Measurements from ENCODE around the gene PIWIL1.

The PIWIL1 gene

DNA sequence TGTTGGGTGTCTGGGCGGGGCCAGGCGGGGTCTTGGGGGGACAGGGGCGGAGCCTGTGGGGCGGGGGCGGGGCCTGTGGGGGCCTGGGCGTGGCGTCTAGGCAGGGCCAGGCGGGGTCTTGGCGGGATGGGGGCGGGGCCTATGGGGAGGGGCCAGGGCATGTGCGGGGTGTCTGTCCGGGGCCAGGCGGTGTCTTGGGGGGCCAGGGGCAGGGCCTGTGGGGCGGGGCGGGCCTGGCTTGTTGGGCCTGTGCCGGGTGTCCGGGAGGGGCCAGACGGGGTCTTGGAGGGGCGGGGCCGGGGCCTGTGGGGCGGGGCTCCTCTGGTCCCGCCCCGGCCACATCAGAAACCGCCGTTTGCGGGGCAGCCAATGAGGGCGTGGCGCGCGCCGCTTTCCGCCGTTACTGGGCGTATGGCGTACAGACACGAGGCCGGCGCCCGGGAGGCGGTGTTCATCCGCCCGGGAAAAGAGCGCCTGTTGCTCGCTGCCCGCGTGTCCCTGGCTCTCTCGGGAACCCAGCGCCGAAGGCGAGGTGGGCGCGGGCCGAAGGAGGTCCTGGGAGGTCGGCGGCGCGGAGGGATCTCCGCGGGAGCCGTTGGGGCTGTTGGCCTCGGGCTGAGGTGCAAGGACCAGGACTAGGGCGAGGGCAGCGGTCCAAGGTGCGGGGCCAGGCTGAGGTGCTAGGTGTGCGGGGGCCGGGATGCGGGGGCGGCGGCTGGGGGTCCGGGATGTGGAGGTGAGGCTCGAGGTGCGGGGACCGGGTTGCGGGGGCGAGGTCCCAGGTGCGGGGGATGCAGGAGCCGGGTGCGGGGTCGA lies at the start of gene PIWIL1:
Gene PIWIL1 (plus strand): TSS at position 400 of the 816 bp plus-strand sequence. CDS start 4,705 bp downstream, outside the sequence.
- intact Hi-C loops (cut with DNase I): no loop called here
- DNase-seq: no peak

DNA sequence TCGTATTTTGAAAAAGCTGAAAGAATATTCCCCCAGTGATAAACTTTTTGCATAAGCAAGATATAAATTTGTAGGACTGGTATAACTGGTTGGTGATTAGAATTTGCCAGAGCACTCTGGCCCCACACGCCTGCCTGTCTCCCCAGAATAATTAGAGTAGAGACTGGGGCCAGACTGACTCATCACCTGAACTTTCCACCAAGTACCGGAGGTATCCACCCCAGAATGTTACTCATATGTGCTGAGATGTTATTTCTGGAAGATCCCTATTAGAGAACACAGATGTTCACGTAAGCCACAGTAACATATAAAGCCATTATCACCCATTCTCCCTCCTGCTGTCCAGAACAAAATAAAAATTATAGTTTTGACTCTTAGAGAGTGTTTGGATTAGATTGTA lies 49.5 kb upstream of the PIWIL1 start:
- DNase-seq: no peak
- intact Hi-C loops (cut with DNase I): no loop called here

DNA sequence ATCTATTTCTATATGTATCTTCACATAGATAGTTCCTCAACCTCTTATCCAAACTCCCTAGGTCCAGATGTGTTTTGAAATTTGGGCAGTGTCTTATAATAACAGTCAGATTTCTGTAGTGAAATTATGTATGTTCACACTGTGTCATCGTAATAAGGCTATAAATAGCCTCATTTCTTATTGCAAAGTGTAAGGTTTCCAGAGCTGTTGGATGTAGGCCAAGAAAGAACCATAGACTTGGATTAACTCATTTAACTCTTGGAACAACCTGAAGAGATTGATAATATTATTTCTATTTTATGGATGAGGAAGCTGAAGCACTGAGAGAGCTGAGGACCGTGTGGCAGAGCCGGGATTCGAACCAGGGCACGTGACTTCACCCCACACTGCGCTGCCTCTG lies 49.0 kb upstream of the PIWIL1 start:
- no peak for DNase-seq
- intact Hi-C loops (cut with DNase I): no loop called here

DNA sequence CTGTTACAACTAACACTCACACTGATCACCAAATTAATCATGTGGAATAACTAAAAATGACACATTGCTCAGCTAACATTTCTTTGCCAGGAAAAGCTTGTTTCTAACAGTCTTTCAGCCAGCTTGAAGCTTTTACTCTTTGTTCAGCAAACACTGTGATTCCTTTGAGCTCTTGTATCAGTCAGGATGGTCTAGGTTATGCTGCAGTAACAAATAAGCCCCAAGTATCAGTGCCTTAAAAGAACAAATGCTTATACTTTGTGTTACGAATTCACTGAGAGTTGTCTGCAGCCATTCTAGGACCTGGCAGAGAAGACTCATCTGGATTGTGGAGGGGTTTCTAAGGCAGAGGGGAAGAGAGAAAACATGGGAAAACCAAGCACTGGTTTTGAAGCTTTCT lies 47.6 kb upstream of the PIWIL1 start:
- intact Hi-C loops (cut with DNase I): no loop called here

DNA sequence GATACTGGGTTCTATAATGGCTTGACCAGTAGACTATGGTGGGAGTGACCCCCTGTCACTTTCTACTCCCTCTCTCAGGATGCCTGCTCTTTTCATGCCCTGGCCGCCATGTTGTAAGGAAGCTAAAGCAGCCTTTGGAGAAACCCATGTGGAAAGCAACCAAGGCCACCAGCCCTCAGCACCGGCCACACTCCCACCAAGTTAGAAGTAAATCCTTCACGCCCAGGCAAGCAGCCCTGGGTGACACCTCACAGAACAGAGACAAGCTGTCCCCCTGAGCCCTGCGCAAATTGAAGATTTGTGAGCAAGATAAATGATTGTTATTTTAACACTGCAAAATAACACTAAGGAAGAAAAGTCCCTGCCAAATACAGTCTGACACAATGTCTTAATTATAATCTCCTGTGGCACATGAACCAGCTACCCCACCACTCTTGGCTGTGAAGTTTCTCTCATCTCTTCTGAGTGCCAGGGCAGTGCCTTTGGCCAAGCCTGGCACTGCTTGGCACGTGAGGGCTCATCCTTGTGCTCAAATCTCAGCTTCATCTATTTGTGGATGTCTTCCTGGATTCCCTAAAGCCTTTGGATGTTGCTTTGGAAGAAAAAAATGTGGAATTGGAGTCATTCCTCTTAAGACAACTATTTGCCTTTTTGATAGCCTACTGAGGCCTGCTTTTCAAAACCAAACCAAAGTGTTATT lies 39.2 kb upstream of the PIWIL1 start:
- intact Hi-C loops (cut with DNase I): no loop called here

More for the DNA sequence above, 47.6 kb upstream of the PIWIL1 start:
- DNase-seq: no peak

GRCh38 chr12:130299574-130299973 lies 38.1 kb upstream of the PIWIL1 start:
- intact Hi-C loops (cut with DNase I): no loop called here
- no peak for DNase-seq

More for the DNA sequence above, 39.2 kb upstream of the PIWIL1 start:
- no peak for DNase-seq

- intact Hi-C loops (cut with DNase I): no loop called here
Measured at GRCh38 chr12:130300090-130300489, 37.6 kb upstream of the PIWIL1 start.

DNA sequence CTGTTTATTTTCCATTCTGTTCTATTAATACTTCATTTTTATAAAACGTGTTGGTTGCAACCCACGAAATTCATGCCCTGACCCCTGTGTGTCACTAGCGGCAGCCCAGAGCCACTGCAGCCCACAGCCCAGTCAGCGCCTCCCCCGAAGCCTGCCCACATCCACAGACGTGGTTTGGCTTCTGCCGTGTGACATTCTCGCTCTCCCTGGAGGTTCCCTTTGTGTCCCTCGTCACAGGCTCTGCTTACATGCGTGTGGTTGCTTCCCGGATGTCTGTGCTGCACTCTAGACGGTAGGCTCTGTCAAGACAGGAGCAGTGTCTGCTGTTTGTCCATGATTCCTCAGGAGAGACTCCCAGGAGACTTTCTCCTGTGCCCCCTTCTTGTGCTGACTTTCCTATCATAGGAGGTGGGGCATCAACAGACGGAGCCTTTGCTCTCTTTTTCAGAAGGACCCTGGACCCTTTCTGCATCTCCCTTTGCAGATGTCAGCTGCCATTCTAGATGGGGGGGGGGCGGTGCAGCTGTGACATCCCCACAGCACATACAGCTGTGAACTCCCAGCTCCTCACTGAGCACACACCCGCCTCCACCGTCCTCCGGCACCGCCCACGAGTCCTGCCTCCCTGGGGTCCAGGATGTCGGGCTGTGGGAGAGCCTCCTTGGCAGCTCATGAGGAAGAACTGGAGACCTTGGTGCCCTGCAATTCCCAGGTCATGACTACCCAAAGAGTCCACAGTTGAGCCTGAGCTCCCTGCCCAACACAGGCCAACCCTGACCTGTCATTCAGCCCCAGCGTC lies 36.8 kb upstream of the PIWIL1 start:
- DNase-seq: peak in 1 of 42 donors; percentile 22

More at GRCh38 chr12:130300090-130300489, 37.6 kb upstream of the PIWIL1 start:
- no peak for DNase-seq

DNA sequence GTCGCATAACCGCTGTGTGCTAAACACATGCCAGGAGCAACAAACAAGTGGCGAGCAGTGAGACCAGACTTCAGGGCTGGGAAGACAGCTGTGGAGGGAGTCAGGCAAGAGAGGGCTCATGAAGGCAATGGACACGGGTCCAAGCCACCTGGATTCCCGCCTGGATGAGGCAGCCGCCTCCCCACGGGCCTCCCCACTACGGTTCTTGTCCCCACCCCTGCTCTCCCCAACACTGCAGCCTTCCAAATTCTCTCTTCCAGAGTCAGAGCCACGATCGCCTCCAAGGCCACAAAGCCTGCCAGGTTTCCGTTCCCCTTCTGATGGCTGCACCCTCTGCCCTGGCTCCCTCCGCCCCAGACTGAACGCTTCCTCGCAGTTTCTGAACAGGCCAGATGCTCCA lies 36.1 kb upstream of the PIWIL1 start:
- intact Hi-C loops (cut with DNase I): no loop called here

More for the DNA sequence above, 36.8 kb upstream of the PIWIL1 start:
- intact Hi-C loops (cut with DNase I): no loop called here

DNA sequence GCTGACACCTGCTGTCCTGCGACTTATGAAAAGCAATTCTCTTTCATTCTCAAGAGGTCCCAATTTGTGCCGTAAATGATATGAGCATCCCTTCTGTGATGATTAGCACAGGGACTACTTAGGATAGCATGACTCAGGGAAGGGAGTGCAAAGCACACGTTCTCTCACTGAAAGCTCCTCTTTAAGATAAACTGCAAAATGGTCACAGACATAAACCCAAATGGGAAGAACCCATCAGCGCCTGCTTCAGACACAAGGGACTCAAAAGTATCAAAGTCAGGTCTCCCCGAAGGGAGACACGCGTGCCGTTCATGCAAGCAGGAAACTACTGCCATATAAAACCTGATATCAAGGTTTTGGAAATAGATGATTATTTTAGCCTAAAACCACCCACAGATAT lies 33.9 kb upstream of the PIWIL1 start:
- intact Hi-C loops (cut with DNase I): no loop called here
- DNase-seq: no peak

More for the DNA sequence above, 36.1 kb upstream of the PIWIL1 start:
- peak in 1 of 42 donors; percentile 2 for DNase-seq

DNA sequence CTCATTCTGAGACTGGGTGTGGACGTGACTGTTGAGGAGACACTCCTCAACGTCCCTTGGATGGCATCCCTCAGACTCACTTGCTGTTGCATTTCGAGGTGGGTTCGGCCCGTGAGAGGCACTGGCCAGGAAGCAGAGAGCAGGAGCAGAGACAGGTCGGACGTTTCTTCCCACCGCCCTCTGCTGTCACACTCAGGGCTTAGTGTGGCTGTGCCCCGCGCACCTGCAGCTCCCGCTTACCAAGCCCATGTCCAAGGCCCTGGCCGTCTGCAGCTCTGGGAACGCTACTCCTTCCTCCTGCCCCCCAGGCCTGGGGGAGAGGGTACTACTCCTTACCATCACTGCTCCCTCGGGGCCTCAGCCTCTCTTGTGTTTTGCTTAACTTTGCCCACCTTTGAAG lies 29.8 kb upstream of the PIWIL1 start:
- no peak for DNase-seq
- intact Hi-C loops (cut with DNase I): no loop called here

DNA sequence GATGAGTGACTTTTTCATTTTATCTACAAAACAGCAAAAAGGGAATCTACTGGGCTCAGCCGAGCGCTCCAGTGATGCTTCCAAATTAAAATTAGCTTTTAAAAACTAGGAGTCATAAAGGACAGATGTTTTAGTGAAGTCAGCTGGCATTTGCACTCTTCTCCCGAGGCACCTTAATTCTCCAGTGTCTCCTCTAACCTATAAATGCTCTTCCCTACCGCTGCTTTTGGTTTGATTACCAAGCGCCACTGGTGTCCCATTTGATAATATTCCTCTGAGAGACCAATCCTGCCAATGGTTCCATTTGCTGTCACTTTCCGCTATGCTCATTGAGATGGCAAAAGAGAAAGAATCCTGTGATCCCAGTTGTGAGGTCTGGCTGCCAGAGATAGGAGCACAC lies 29.3 kb upstream of the PIWIL1 start:
- intact Hi-C loops (cut with DNase I): no loop called here
- no peak for DNase-seq

DNA sequence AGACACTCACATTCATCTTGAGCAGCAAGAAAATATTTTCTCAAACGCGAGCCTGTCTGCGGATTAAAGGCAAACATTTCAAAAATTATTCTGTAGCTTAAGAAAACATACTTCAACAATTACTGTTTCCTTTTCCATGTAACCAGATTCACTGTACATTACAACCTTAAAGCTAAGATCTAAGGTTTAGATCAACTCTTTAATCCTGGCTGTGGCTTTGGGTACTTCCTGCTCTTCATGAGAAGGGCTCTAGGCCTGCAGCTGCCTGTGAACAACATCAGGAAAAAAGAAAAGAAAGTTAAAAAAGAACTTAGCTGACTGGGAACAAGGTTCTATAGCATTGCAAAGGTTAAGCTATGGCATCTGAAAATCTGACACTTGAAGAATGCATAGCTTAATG lies 21.4 kb upstream of the PIWIL1 start:
- DNase-seq: no peak
- intact Hi-C loops (cut with DNase I): no loop called here

DNA sequence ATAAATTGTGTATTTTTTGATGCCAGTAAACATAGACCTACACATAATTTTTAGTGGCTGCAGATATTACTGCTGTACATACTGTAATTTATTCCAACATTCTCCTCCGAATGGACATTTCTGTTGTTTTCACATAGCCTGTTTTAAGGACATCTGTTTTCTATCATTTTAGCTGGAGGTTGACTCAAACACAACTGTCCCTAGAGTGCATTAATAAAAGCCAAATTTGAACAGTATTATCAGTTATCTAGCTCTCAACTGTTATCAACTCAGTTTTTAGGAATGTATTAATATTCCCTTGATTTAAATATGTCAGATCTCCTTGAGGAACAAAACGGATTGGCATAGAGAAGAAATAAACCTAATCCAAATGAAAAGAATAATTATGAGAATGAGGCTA lies 17.2 kb upstream of the PIWIL1 start:
- no peak for DNase-seq
- intact Hi-C loops (cut with DNase I): no loop called here

DNA sequence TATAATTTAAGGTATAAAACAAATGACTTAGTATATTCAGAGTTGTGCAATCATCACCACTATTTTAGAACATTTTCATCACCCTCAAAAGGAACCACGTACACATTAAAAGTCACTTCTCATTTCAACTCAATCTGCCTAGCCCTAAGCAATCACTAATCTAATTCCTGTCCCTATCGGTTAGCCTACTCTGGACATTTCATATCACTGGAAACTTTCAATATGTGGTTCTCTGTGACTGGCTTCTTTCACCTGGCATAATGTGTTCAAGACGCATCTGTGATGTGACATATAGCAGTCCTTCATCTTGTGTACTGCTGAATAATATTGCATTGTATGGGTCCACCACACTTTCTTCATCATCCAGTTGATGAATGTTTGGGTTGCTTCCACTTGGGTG lies 15.4 kb upstream of the PIWIL1 start:
- no peak for DNase-seq
- intact Hi-C loops (cut with DNase I): no loop called here

DNA sequence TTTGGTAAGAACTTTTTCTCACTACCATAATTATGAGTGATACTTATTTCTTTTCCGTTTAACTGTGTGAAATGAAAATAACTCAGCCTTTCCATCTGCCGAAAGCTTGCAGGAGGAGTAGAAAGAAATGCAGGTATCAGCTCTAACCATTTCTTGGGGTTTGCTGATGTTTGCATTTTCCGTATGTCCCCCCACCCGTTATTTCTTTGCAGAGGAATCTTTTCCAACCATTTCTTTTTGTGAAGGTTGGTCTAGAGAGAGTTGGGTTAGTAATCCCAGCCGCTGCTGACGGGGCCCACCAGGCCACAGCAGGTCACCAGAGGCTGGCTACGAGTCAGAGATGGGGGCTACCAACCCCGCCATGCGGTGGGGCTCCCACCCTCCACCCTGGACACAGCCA lies 7.0 kb upstream of the PIWIL1 start:
- intact Hi-C loops (cut with DNase I): no loop called here

GRCh38 chr12:130331146-130331545 lies 6.5 kb upstream of the PIWIL1 start:
- DNase-seq: no peak
- intact Hi-C loops (cut with DNase I): no loop called here

More for the DNA sequence above, 7.0 kb upstream of the PIWIL1 start:
- no peak for DNase-seq

DNA sequence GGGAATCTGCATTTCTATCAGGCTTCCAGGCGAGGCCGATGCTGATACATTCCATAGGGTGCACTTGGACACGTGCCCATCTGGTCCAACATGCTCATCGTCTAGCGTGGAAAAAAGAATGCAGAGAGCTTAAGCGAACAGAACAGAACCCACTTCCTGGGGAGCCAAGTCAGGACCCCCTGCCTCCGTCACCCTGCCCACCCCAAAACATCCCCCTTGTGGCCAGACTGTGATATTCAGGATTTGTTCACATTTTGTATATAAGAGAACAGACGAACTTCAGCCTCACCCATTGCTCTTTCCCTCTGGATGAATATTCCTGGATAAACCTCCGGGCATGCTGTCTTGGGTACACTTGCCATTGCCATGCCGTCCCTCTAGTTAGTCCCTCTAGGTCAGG lies 4.3 kb upstream of the PIWIL1 start:
- intact Hi-C loops (cut with DNase I): no loop called here
- DNase-seq: no peak

- intact Hi-C loops (cut with DNase I): loop anchor here (2.0 kb wide), 1 partner anchor 288 kb away; no protein-coding TSS in a partner anchor
- DNase-seq: no peak
Measured at GRCh38 chr12:130334399-130334798, 3.3 kb upstream of the PIWIL1 start.

GRCh38 chr12:130334937-130335336 lies 2.8 kb upstream of the PIWIL1 start:
- intact Hi-C loops (cut with DNase I): loop anchor here (2.0 kb wide), 1 partner anchor 288 kb away; no protein-coding TSS in a partner anchor
- peak in 39 of 42 donors; percentile 13 to 79 (median 45) for DNase-seq

Measured in head of caudate nucleus (tissue), 42 donors.